NCI-H1105 treated with DMSO at 0.1 percent for 48 hours (cell line): ENCODE measurements around the gene WDR1.

Experiments
- DNase-seq: peaks from one replicate; lab custom pipeline; 2025; lab: John Stamatoyannopoulos, UW

WDR1 gene, protein sequence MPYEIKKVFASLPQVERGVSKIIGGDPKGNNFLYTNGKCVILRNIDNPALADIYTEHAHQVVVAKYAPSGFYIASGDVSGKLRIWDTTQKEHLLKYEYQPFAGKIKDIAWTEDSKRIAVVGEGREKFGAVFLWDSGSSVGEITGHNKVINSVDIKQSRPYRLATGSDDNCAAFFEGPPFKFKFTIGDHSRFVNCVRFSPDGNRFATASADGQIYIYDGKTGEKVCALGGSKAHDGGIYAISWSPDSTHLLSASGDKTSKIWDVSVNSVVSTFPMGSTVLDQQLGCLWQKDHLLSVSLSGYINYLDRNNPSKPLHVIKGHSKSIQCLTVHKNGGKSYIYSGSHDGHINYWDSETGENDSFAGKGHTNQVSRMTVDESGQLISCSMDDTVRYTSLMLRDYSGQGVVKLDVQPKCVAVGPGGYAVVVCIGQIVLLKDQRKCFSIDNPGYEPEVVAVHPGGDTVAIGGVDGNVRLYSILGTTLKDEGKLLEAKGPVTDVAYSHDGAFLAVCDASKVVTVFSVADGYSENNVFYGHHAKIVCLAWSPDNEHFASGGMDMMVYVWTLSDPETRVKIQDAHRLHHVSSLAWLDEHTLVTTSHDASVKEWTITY

DNA sequence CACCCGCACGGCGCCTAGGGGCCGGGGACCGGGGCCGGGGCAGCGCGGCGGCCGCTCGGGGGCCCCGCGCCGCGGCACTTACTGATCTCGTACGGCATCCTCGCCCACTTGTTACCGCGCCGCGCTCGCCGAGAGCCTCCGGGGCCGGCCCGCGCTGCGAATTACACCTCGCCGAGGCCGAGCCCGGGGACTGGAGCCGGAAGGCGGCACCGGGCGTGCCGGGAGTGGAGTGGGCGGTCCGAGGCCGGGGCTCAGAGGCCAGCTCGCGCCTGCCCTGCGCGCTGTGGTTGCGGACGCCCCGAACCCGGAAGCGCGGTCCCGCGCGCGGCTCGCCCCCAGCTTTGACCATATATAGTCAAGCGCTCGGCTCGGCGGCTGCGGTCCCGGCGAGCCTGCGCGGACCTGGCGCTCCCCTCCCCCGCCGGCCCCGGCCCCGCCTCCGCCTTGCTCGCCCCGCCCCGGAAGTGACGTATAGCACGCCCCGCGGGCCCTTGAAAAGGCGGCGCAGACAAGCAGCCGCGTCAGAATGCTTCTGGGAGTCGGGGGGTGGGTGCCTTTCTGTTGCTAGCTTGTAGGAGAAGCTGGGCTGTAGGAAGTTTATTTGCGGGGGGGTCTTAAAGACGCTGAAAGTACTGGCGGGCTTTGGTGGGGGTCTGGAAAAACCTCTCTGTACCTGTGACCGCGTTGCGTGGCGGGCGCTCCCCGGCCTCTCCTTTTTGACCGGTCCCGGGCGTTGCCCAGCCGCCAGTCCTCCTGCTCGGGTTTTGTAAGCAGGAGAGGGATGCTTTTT lies at the start of gene WDR1:
TSS of gene WDR1 (minus strand) at position 231 of the 790 bp plus-strand sequence. CDS start at position 98, 133 bp downstream.
- peak; percentile 77 for DNase-seq

DNA sequence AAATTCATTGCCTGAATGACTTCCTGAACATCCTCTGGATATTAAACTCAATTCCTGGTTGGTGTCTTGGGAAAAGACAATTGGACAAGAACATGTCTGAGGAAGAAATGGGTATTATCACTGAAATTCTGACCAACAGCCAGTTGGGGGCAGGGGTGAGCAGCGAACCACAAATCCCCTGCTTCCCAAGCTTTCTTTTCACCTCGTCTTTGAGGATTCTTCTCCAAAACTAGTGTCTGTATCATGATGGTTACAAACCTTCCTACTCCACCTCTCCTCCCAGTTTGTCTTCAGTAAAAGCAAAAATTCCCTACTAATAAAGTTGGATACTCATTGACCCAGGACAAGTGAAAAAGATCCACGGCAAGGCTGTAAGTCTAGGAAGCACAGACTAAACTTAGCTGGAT lies 48.3 kb upstream of the WDR1 start:
- peak; percentile 38 for DNase-seq

DNA sequence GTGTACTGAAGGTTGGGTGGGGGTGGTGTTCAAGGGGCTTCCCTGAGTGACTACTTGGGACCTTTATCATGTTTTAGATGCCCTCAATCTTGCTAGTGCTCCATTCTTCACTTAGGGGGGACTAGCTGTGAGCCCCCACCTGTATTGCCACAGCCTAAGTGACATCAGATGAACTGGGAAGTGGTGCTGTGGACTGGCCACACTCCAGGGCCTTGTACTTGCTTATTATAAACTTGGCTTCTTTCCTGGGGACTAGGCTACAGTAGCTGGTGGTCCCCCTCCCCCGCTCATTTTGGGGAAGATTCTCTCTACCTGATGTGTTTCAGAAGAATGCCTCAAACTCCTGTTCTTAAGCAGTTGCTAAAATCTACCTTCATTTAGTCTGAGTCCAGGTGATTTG lies 46.7 kb upstream of the WDR1 start:
- no peak for DNase-seq

DNA sequence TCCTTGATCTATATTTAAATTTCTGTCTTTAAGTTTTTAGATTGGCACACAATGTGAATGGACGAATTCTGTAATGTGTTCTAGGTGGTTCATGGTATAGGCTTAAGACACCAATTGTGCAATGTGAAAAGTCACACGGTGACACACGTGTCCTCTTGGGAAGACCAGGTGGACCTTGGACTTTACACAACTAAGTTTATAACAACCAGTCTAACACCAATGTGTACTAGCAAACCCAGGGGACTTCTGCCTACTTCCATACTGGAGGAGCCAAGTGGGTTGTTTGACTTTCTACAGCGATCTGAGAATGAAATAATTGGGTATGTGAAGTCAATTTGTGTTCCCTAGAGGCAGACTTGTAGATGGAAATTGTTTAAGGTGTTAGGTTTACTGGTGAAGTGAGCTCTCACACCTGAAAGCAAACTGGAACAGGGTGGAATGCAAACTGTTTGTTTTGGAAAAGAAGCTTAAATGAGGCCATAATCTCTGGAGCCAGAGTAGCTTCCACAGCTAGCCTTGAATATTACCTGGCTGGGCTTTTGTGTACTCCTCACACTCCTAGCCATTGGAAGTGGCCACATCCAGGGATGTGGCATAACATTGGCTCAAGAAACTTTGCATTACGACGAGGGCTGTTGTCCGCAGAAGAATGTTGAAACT lies 45.9 kb upstream of the WDR1 start:
- DNase-seq, result no peak

DNA sequence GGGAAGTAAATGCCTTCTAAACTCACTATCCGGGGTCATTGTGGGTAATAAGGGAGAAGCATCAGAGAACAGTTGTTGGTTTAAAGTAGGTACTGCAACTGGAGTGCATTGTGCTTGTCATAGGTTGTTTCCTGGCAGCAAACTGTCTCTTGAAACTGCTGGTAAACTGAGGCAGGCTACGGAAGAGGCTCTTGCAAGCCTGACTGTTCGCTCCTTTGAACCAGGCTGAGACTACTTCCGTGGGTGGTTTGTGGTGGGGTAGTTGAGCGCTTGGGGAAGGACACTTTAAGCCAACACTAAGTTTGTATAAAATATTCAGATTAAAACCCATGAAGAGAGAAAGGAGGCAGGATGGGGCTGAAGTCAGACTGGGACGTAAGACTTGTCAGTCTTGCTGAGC lies 45.2 kb upstream of the WDR1 start:
- DNase-seq, result no peak

DNA sequence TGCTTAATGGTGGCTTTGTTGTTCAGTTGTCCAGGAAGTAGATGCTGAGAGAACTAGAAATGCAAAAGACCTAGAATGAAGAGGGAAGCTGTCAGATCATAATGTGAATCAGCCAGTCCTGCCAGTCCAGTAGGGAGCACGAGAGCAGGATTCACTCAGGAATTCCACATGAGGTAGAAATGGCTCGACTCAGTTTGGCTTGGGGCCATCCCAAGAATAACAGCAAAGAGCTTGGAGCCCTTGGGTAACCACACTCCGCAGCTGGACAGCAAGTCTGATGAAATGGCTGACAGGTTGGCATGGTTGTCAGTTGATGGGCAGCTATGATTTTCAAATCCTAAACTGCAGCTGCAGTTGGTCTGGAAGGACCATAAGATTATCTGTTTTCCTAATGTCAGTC lies 44.5 kb upstream of the WDR1 start:
- DNase-seq, result no peak

DNA sequence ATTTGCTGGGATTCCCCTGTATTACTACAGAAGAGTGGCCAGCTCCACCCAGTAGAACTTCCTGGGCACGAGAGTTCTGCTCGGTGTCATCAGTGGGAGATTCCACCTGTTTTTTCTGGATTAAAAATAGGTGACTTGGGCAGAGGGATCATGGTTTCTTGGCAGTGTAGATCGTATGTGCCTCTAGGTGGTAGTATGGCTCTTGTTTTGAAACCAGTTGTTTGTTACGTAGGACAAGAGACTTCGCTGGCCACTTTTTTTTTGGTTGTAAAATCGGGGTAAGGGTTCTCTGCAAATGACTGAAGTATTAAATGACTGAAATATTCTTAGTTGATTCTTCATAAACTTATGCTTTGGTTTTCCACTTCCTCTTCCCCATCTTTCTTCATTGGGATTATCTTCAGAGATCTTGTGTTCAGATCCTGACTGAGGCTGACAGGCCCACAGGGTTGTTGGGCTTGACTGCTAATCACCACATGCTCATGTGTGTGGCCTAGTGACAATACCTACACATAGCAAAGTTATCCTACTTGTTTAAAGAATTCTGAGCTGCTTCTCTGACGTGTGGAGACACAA lies 43.8 kb upstream of the WDR1 start:
- DNase-seq, result peak; percentile 4

DNA sequence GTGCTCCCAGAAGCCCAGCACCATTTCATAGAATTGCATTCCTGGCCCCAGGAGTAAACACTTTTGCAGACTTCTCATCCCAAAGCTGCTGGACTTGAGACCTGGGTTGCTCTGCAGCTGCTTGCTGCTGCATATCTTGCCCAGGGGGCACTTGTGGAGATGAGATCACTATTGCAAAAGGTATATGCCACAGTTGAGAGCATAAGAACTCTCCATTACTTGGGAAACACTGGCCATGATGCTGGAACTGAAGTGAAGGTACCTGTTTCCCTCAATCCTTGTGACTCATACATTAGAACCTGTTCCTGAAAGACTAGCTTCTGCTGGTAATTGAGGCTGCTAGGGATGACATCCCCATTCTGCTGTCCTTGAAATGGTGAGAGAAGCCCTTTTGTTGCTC lies 43.1 kb upstream of the WDR1 start:
- DNase-seq, result no peak

DNA sequence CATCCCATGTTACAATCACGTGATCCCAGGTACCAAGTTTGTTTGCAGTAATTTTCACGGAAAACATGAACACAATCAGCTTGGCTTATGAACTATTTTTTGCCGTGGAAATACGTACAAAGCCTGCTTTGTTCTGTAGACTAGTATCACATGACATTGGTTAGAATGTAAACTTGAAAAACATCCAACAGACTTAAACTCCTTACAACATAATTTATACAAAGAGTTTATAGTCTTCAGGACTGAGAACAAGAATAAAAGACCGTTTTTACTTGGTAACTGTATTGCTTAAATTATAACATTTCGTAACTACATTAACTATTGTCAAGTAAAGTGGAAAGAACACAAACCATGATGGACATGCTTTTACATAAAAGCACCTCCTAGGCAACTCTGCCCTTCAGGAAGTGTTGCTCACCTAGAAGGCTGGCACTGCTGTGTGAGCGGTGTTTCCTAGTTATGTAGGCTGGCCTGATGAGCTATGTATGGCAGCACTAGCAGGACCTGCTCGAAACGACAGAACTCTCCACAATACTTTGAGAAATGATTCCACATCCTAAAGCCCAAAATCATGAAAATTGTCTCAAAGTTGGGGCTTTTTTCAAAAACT lies 41.8 kb upstream of the WDR1 start:
- no peak for DNase-seq

DNA sequence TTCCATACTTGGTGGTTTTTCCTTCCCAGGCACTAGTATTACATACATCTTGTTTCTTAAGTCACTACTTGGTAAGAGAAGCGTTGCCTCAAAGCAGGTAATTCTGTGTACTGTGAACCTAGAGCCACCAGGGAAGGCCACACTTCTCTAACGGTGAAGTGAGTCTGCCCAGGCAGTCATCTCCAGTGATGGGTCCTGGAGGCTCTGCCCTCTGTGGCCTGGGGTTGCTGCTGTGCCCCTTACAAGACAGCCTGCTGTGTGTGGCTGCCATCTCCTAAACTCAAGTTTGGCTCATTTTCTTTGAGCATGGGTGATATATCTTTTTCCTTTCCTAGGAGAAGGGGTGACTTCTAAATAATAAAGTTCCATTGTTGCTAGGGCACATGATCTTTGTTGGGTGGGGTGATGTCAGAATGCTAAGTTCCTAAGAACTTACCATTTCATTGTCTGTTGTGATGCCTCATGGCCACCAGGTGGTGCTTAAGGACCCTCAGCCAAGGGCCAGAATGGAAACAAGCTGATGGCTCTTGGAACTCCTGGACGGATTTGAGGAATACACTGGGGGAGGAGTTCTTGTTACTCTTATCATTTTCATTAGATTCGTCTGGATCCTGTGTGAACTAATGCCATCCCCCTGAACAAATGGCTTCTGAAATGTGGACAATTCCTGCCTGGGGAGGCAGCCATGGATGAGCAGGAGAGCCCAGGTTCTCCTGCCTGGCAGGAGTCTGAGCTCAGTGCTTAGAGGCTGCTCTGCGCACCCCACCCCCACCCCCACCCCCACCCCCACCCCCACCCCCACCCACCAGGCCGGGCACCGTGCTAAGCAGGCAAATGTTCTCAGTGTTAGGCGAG lies 41.1 kb upstream of the WDR1 start:
- peak; percentile 53 for DNase-seq

DNA sequence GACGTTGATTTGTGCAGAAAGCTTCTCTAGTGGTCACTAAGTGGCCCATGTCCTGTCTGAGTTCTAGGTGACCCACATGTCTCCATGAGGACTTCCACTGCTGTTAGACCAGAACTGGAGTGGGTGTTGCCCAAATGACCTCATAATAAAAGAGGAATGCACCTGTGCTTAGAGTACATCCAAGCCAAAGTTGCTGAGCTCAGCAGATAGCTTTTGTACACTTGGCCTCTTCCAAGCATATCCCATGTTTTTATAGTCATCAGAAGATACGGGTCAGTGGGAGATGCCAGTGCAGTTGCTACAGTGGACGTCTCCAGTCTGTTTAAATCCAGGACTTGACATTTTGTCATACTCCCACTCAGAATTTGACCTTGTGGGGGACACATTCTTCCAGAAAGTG lies 37.6 kb upstream of the WDR1 start:
- DNase-seq, result no peak

DNA sequence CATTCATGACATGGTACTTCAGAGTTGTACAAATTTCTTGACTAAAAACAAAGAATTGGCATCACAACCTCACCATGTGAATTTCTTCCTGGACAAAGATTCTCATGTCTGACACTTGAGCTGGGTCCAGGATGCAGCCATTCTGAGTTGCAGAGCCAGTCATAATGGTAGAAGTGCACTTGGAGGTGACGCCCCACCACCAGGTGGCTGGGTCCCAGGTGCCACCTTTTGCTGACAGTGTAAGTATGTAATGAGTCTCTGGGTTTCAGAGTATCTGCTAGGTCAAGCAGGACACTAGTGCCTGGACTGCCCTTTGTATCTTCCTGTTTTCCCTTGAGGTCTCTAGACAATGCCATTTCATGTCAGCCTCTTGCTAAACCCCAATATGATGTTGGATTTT lies 36.6 kb upstream of the WDR1 start:
- DNase-seq, result no peak

DNA sequence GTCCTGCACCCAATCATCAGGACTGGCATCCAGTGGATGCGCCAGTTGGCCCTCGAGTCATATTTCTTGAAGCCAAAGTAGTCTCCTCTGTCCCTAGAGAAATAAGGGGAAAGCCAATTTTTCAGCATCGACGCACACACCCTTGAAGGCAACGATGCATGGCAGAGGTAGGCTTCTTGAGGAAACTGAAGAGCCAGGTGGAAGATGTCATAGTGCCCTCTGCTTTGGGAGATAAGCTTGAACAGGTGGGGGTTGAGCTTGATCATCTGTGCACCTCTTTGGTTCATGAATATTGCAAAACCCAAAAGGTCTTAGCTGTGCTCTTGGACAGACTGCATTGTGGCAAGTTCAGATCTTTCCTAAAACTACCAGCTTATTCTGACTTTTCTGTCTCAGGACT lies 34.6 kb upstream of the WDR1 start:
- no peak for DNase-seq

DNA sequence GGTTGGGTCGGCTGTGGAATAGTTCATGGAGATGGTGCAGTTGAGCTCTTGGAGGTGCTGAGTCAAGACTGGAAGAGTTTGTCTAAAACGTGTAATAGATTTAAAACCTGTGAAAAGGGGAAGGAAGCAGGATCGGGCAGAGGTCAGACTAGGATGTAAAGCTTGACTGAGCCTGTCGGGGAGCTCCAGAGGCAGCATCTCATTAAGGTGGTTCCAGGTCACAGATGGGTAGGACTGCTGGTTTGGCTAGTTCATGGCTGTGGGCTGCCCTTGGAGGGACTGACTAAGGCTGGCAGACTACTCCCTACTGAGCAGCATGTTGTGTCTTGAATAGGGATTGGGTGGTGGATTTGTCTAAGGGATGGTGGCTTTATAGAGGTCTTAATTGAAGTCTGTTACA lies 28.4 kb upstream of the WDR1 start:
- no peak for DNase-seq

DNA sequence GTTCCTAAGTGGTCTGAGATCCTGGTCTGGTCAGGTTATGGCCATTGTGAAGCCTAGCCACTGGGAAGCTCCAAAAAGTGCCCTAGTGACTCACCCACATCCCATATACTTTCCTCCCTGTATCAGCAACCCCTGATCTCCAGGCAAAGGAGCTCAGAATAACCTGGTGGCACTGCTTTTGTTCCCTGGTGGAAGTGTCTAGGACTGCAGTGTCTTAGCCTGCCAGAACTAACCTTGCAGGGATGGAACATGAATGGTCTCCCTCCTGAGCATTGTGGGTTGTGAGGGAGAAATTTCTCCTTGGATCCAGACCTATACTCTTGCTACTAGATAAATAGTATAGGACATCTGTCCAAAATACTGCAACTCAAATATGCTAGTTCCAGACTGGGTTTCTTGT lies 27.9 kb upstream of the WDR1 start:
- no peak for DNase-seq

DNA sequence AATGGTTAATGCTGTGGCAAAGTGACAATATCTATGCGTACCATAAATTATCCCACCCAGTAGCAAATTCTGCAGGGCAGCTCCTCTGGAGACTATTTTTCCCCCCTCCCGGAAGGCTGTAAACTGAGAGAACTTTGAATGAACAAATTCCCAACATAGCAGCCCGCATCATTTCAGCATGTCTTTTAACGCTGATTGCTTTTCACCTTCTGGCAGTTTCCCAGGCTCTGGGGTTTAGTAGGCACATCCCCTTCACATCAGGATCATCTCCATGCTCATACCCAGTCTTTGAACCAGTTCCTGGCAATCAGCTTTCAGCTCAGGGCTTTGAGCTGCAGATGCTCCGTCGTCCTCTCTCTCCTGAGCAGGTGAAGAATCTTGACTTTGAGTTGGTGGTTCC lies 26.6 kb upstream of the WDR1 start:
- no peak for DNase-seq

DNA sequence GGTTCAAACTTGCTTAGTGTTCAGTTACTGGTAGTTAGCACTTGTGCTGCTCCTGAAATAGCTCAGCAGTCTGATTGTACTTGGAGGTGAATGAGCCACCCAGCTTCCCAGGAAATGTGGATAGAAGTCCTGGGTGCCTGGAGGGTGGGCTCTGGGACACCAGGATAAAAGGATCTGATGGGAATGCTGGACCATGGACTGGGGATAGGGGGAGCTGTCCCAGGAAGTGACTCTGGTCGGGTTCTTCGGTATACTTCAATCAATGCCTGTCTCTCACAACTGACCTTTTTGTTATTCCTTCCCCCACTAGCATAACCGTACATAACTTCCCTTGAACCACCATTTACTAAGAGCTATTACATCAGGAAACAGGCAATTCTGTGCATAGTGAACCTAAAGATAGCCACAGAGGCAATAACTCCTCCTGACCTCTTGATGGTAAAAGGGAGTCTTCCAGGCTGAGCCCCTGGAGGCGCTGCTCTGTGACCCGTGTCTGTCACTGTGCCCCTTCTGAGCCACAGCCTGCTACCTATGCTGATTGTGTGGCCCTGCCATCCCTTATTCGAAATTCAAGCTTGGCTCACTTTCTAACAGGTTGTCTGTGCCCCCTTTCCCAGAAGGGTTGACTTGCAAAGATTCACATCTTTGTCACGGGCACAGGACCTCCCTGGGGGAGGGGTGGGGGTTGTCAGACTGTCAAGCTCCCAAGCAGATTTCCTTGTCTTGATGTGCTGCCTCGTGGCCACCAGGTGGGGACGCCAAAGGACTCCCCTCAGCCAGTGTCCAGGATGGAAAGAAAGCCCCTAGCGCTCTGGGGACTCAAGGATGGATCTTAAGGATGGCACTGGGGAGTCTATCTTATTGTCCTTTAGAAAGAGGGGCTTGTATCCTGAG lies 24.5 kb upstream of the WDR1 start:
- DNase-seq, result no peak

DNA sequence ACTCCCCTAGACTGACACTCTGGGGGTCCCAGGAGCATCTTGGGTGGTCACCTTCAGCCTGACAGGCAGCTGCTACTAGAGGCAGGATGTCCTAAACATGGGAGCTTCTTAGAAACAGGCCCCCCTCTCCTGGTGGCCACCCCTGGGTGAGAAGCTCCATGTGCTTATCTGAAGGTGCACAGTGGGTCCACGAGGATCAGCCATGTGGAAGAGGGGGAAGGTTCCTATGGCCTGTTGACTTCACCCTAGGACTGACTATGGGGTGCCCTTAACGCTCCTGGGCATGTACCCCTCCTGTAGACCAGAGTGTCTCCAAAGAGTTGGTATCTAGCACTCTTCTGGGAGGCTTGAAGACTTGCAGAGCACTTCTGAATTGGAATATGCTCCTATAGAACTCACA lies 22.9 kb upstream of the WDR1 start:
- DNase-seq, result no peak

DNA sequence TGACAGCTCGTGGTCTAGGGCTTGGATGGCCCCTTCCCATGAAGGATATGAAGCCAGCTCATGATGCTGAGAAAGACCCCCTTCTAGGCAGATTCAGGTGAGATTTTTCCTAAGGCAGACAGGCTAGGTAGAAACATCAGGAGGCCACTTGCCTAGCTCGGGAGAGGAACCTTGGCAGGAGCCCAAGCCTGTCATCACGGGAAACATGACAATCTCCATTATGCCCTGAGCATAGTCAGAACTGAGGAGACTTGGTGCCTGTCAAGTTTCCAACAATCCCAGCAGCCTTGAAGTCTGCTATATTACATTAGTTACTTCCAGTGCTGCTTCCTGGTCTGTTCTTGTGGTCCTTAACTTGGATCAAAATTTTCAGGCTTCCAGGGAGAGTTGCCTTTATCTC lies 18.7 kb upstream of the WDR1 start:
- DNase-seq, result no peak

DNA sequence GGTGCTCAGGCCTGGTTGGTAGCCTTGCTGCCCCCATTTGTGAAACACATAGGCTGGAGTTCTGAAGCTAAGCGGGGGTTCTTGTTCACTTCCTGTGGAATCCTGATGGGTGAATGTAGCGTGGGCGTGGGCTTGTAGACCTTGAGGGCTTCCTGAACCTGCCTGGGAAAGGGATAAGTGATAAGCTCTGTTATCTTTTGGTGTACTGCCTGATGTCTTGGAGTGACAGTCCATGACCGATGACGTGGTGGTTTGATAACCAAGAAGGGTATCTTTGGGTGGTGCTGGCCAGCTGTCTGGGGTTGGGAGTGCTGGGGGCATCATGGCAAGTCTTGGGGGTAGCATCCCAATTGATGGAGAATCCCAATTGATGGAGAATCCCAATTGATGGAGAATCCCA lies 17.5 kb upstream of the WDR1 start:
- no peak for DNase-seq
